A549 treated with Hydrocortisone at 1 μM for 4 hours (cell line): ENCODE data around the gene CAT. TPM values are rescaled to one million over a fixed set of nuclear protein-coding genes. Genes with fewer than 3 reads are reported as not detected.

Experiments
- total RNA-seq: library from RNA; stranded (reverse); fragments of 200-300 nt; extraction: Qiagen RNA extraction; gene quantifications from 5 replicates; pipeline ENCODE4 v1.2.3, GENCODE V29; 2022

Gene CAT
- 34.6 to 43.1 TPM (median 37.1 TPM) in 5 replicates for total RNA-seq

GRCh38 chr11:34438529-34439507 lies at the start of gene CAT:
CAT (plus strand) TSS chr11:34438934; CDS start chr11:34439014, 80 bp downstream.

DNA sequence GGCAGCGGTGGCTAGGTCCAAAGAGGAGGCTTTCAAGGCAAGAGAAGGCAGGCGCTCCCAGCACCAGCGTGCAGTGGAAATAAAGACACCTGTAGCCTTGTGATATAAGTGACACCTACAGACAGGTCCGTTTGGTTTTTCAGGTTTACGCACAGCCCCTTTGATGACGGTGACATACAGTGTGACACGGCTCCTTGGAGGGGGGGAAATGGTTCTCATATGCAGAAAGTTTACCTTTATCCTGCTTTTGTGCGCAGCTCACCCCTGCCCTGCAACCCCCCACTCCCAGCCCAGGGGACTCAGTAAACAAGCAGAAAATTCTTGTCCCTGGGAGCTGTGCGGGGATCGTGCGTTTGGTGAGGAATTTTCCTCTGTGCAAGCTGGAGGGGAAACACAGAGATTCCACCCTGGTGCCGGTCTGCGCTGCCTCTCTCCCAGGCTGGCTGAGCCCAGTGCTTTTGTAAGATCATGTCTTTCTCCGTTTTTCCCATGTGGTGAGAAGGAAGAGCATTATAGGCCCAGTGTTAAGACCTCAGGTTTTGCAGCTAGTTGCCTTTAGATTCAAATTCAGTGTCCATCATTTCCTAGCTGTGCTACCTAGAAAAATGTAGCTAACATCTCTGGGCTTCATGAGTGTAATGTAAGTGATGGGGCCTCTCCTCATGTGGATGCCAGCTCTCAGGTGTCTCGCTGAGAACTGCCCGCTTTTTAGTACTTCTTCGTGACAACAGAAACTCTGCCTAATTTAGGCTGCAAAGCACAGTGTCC lies 75.1 kb downstream of the CAT start, which contains the start of gene ELF5:
Gene ELF5 (minus strand): TSS at position 113 of the 768 bp plus-strand sequence. CDS start 8,045 bp downstream, outside the sequence.

Other genes starting within 250 kb of the CAT start
- 35.1 to 44.8 TPM (median 38.5 TPM) in 5 replicates for gene ABTB2, start 80.9 kb upstream of the CAT start, total RNA-seq
- not detected in 5 replicates for gene ELF5, start 74.9 kb downstream of the CAT start, total RNA-seq
- 0.76 to 1.7 TPM (median 0.90 TPM) in 5 replicates for gene EHF, start 182.2 kb downstream of the CAT start, total RNA-seq